Stimulated activated CD8-positive, alpha-beta memory T cell treated with anti-CD3 and anti-CD28 coated beads, Interleukin-15, amount 100 ng/mL, for 1 hour (primary cell): Measurements from ENCODE around the gene YARS1.
"Not testable (repeated sequence)": the region's sequence is repeated elsewhere in the genome, so short reads cannot be mapped to it uniquely, and the experiment has no call there.

Source experiments
- DNase-seq: peaks from one replicate; pipeline ENCODE4 v3.0.0-alpha.2; 2020; ENCODE audit warnings: low read depth

YARS1 gene

DNA sequence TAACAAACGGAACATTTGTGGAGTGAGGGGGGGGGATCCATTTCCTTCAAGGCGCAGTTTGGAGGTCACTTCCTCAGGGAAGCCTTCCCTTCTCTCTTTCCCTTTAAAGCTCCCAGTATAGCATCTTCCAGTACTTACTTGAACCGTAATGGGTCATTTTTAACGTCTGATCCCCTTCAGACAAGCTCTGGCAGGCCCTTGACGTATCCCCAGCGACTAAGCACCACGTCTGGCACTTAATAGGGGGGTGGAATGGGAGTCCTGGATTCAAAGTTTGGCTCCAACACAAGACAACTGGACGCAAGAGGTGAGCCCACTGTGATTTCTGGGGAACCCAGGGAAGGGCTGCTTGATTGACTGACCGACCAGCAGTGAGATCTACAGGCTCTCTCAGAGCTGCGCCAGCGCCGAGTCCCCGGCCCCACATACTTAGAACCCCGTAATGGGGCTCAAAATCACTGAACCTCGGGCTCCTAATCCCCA lies 441 bp downstream of the YARS1 start:
- no peak for DNase-seq

DNA sequence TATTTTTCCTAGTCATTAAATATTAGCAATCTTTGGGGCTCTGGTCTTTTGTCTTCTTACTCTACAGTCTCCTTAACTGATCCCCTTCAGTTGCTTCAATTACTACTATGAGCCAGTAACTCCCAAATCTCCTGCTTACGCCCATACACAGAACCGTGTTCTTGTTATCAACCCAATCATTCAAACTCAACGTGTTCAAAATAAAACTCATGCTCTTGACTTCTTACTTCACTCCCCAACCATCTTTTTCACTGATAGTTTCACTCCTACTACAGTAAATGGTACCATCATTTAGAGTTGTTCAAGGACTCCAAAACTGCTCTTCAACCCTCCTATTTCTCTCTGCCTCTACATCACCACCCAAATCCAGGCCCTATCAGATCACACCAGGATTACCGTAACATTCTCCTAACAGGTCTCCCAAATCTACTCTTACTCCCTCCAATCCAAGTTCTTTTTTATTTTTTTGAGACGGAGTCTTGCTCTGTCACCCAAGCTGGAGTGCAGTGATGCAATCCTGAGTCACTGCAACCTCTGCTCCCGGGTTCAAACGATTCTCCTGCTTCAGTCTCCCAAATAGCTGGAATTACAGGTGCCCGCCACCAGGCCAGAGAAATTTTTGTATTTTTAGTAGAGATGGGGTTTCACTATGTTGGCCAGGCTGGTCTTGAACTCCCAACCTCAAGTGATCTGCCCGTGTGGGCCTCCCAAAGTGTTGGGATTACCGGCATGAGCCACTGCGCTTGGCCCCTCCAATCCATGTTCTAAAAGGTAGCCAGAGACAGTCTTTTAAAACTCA lies 3.0 kb downstream of the YARS1 start:
- no peak for DNase-seq

DNA sequence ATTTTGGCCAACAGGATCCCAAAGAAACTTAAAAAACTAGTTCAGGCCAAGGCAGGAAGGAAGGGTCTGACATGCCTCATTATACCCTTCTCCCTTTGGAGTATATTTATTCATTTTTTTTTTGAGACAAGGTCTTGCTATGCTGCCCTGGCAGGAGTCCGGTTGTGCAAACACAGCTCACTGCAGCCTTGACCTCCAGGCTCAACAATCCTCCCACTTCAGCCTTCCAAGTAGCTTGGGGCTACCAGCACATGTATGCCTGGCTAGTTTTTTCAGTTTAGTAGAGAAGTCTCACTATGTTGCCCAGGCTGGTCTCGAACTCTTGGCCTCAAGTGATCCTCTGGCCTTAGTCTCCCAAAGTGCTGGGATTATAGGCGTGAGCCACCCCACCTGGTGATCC lies 5.2 kb downstream of the YARS1 start:
- no peak for DNase-seq

DNA sequence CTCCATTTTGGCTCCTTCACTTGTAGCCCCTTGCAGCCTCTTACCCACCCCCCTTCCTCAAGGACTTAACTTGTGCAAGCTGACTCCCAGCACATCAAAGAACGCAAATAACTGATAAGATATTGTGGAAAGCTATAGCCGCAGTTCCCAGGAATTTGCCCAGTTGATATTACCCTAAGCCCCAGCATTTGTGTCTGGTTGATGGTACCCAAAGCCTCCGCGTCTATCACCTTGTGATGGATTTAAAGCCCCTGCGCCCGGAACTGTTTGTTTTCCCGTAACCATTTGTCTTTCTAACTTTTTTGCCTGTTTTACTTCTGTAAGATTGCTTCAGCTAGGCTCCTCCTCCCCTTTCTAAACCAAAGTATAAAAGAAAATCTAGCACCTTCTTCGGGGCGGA lies 5.9 kb downstream of the YARS1 start:
- DNase-seq = no peak

DNA sequence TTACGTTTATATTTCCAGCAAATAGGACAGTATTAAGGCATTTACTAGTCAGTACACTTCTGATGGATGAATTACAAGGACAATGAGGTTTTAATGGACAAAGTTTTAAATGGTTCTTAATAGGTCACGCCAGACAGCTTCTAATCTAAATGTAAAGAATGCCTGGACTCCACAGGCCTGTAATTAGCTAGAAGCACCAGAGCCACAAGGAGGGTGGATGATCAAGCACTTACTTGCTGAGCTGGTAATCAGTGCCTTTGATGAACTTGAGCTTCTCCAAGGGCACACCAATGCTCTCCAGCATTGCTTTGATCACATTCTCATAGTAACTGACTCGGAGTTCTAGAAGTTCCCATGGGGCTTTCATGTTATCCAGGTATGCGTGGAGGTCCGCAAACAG lies 6.8 kb downstream of the YARS1 start:
- DNase-seq = no peak

DNA sequence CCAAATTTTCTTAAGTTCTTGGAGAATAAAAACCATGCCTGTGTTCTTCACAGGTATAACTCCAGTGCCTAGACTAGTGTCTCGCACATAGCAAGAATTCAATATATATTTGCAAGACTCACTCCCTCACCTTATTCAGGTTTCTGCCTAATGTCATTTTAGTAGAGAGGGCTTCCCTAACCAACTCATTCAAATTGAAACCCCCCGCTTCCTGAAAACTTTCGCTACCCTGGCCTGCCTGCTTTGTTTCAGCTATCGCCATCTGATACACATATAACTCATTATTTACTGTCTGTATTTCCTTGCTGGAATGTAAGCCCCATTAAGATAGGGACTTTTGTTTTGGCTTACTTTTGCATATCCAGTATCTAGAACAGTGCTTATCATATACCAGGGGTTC lies 8.6 kb downstream of the YARS1 start:
- no peak for DNase-seq

DNA sequence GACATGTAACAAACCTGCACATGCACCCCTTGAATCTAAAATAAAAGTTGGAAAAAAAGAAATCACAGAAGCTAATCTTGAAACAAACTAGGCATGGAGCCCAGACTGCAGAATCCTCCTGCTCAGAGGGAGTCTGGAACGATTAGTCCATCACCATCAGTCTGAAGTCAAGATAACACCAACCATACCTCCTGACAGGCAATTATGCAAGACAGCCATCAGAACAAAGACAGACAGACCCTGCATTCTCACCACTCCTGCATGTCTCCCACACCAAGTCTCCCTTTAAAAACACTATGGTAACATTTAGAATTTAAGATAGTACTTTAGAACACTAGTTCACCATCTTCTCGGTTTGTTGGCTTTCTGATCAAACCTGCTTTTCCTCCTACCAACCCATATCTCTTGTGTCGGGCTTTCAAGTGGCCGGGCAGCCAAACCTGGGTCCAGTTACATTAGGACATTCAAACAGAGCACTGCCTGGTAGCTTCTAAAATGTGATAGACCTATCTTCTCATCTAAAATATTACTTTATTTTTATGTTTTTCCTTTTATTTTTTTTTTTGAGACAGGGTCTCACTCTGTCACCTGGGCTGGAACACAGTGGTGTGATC lies 10.1 kb downstream of the YARS1 start:
- no peak for DNase-seq

DNA sequence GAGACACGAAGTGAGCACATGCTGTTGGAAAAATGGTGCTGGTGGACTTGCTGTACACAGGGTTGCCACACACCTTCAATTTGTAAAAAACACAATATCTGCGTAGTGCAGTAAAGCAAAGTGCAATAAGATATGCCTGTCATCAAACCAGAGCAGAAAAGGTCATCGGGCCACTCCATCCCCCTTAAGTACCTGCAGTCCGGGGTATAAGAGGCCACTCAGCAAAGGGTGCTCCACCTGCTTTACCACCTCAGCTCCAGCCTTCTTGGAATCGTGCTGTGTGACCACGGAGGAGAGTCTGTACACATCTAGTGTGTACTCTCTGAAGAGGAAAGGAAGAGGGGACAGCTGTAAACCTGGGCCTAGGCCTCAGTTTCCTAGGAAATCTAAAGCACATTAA lies 10.9 kb downstream of the YARS1 start:
- no peak for DNase-seq

DNA sequence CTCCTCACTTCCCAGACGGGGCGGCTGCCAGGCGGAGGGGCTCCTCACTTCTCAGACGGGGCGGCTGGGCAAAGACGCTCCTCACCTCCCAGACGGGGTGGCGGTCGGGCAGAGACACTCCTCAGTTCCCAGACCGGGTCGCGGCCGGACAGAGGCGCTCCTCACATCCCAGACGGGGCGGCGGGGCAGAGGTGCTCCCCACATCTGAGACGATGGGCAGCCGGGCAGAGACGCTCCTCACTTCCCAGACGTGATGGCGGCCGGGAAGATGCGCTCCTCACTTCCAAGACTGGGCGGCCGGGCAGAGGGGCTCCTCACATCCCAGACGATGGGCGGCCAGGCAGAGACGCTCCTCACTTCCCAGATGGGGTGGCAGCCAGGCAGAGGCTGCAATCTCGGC lies 12.7 kb downstream of the YARS1 start:
- DNase-seq = not testable (repeated sequence)

DNA sequence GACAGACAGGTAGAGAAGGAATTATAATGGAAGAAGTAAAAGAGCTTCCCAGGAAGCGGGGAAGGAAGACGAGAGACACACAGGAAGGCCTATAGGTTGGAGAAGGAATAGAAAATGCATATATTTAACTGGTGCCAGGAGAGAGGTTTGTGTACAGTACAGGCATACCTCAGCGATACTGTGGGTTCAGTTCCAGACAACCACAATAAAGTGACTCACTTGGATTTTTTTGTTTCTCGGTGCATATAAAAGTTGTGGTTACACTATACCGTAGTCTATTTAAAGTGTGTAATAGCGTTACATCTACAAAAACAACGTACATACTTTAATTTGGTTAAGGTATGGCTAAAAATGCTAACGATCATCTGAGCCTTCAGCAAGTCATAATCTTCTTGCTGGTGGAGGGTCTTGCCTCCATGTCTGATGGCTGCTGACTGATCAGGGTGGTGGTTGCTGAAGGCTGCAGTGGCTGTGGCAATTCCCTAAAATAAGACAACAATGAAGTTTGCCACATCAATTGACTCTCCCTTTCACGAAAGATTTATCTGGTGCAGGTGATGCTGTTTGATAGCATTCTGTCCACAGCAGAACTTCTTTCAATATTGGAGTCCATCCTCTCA lies 16.0 kb downstream of the YARS1 start:
- no peak for DNase-seq

DNA sequence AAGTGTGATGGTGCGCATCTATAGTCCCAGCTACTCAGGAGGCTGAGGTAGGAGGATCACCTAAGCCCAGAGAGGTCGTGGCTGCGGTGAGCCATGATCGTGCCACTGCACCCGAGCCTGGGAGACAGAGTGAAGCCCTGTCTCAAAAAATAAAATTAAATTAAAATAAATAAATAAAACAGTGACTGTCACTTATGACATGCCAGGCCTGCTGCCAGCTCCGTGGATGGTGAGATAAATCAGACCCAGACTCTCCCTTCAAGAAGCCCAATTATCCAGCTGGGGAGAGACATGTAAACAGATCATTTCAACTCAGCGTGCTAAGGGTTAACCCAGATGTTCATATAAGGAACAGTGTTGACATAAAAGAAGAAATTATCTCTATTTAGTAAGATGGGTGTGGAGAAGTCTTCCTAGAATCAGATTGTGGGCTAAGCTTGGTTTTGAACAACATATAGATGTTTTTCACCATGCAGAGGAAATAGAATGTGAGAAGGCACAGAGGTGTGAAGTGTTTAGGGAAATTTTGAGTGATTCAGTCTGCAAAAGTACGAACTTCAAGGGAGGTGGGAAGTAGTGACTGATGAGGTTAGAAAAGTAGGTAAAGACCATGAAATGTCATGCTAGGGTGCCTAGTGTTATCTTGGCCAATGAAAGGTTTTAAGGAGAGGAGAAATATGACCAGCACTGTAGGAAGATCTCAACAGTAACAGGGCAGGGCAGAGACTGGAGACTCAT lies 18.3 kb downstream of the YARS1 start:
- no peak for DNase-seq

DNA sequence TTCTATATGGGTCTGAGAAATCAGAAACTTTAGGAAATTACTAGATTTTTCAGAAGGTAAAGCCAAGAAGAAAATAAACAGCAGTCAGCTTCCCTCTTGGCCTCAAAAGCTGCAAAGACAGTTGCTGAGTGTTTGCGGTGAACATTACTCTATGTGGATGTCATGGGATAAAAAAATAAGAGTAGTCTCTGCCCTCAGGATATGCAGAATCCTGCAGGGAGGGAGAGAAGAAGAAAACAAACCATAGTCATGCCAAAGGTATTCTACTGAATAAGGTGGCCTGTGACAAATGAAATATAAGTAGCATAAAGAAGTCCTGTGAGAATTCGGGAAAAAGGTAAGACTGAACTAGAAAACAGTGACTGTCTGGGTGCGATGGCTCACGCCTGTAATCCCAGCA lies 19.0 kb downstream of the YARS1 start:
- DNase-seq = no peak

DNA sequence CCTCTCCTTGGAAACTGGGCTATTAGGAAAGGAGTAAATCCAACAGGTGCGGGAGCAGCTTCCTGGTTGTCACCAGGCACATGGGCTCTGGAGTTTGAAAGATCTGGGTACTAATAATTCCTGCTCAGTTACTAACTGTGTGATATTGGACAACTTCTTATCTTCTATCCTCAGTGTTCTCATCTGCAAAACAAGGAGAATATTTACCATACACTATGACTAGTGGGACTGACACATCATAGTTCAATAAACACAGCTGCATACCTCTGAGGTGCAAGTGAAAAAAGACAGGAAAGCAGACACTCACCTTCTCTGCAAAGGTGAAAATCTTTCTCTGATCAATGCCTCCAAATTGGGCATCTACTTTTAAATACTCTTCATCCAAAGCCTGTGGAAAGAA lies 19.7 kb downstream of the YARS1 start:
- no peak for DNase-seq

DNA sequence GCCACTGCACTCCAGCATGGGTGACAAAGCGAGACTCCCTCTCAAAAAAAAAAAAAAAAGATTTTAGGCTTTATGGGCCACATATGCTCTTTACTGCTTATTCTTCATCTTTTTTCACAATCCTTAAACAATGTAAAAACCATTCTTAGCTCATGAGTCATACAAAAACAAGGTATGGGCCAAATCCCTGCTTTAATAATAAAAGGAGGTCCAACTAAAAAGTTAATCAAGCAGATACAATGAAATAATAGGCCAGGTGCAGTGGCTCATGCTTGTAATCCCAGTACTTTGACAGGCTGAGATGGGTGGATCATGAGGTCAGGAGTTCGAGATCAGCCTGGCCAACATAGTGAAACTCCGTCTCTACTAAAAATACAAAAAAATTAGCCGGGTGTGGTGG lies 21.4 kb downstream of the YARS1 start:
- DNase-seq = not testable (repeated sequence)

DNA sequence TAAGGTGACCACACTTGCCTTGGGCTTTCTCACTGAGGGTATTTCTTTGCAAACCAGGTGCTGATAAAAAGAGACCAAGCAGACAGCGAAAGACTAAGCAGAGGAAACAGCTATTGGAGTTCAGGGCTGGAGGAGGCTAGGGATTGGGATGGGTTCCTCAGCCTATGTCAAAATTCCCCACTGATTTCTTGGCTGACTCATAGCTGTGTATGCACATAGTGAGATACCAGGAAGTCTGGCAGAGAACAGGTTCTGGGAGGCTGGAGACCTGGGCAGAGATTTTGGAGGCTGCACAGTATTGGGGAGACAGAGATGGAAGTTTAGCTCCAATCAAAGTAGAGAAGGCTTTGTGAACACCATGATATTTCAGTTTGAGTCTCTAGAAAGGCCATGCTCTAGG lies 25.3 kb downstream of the YARS1 start:
- no peak for DNase-seq

DNA sequence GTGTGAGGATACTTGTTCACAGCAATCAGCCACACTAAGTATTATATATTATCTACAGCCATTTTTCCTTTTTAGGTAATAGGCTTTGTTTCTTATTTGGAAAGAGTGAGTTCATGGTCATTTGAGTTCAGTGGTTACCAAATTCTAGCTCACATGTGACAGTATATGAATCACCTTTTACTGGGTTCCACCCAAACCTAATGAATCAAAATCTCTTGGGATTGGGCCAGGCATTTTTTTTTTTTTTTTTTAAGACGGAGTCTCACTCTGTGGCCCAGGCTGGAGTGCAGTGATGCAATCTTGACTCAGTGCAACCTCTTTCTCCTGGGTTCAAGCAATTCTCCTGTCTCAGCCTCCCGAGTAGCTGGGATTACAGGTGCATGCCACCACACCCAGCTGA lies 27.8 kb downstream of the YARS1 start:
- DNase-seq = not testable (repeated sequence)

DNA sequence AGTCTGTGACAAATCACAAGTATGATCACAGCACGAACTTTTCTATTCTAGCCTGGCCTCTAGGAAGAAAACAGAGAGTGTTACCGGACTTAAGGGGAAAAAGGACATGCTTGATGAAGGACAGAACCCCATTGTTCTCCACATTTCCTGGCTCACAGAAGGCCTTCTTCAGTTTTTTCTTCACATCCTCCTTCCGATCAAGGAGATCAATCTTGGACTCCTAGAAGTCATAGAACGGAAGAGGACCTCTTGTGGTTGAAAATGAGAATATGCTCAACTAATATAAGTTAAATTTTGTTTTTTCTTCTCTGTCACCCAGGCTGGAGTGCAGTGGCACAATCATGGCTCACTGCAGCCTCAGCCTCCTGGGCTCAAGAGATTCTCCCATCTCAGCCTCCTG lies 30.3 kb downstream of the YARS1 start:
- DNase-seq = no peak

DNA sequence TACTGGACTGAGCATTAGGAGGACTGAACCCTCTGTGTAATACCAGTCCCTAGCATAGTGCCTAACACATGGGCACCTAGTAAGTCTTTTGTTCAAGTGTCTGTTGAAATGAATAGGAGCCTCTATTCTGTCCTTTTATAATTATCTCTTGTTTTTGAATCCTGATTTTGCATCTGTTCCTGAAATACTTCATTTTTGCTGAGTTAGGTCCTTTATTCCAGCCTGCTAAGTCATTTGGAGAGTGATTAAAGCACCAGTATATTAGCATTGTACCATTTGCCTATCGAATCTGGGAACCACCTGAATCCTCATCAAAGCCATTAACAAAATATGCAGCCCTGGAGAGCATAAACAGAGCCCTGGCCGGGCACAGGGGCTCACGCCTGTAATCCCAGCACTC lies 32.3 kb downstream of the YARS1 start:
- DNase-seq = no peak

DNA sequence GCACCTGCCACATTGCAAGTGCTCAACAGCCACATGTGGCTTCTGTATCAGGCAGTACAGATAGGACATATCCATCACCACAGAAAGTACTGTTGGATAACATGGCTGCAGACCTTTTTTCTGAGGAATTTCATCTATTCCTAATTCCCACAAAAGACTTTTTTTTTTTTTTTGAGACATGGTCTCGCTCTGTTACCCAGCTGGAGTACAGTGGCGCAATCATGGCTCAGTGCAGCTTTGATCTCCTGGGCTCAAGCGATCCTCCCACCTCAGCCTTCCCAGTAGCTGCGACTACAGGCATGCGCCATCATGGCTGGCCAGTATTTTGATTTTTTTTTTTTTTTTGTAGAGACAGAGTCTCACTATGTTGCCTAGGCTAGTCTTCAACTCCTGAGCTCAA lies 33.3 kb downstream of the YARS1 start:
- DNase-seq = no peak

DNA sequence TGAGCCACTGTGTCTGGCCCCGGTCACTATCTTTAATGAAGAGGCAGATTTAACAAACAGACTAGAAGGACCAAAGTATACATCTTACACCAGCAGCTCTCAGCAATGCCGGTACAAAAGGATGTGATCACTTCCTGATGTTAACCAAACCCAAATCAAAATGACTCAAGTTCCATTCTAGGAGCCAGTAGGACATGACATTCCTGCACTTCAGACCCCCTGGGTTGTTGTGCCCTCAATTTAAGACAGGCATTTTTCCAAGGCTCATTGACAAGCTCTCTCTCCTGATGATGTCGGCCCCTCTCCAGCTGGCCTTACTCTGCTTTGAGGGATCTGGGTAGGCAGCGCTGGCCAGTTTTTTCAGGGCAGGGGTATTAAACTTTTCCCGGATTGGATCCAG lies 35.1 kb downstream of the YARS1 start:
- no peak for DNase-seq

DNA sequence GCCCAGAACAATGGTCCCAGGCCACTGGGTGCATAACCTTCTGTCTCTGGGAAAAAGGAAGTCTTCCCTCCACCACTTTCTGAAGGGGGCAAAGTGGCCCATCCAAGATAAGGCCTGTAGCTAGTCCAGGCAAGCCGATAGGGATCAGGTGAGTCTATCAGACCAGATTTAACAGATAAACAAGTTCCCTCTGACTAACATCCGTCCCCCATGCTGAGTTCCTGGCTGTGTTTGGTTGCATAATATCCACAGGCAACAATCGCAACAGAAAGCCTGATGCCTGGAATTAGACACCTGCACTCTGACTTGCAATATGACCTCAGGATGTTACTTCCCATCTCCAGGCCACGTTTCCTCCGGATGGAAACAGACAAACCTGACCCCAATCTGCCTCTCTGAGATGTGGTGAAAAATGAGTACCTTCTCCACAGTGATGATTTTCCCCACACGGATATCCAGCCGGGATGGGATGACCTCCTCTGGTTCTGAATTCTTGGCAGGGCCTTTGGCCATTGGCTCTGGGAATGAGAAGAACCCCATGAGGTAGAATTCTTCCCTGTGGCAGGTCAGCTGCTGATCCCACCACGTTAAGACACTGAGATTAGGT lies 36.4 kb downstream of the YARS1 start:
- DNase-seq = no peak

DNA sequence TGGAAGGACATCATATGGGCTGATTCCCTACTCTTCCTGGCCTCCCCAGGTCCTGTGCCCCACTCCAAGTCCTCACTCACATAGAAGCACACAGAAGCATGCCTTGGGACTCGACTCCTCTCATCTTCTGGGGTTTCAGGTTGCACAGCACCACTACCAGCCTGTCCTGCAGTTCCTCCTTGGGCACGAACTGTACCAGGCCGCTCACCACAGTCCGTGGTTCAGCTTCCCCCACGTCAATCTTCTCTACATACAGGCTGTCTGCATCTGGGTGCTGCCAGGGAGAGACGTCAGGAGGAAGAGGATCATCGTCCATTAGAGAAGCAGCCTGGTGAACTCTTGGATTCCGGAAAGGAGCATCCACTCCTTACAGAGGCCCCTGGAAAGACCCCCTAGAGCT lies 37.2 kb downstream of the YARS1 start:
- DNase-seq = no peak
